ENCODE data around the gene DLX1. TPM values are rescaled to one million over a fixed set of nuclear protein-coding genes. Genes with fewer than 3 reads are reported as not detected.

DLX1 gene
- total and polyA plus RNA-seq, 9 of the 15 experiments (the other 6 are each of a cell fraction or from before 2014, with no cell fraction given) = 1.9 to 26.2 (median 9.6) TPM

GRCh38 chr2:172066394-172066886 lies 18.9 kb upstream of the DLX1 start (continued):
- TF ChIP-seq CBFA2T2 (conservative IDR thresholded peaks at IDR 0.05) (peak; percentile 51), PTTG1 (tag; IDR thresholded peaks at IDR 0.05; ENCODE audit: low read depth) (no peak), ZNF41 (CRISPR knock-in tag; conservative IDR thresholded peaks at IDR 0.05) (no peak), ZNF609 (CRISPR knock-in tag; IDR thresholded peaks at IDR 0.05; ENCODE audit: borderline replicate concordance) (no peak), MECOM (CRISPR knock-in tag; IDR thresholded peaks at IDR 0.05) (no peak), NR1H2 (CRISPR knock-in tag; IDR thresholded peaks at IDR 0.05) (no peak), CBFA2T3 (IDR thresholded peaks at IDR 0.05) (peak; percentile 81), SP1 (CRISPR knock-in tag; IDR thresholded peaks at IDR 0.05) (no peak), PHF21A (IDR thresholded peaks at IDR 0.05; ENCODE audit: borderline replicate concordance, low read depth) (no peak), RAD21 (CRISPR knock-in tag; conservative IDR thresholded peaks at IDR 0.05 in 1 of 2, IDR thresholded peaks at IDR 0.05 in 1 of 2) (peak in 1 of 2 experiments; percentile 59; a peak in 2 of 4 replicates), HIVEP1 (CRISPR knock-in tag; IDR thresholded peaks at IDR 0.05) (no peak), GABPB2 (CRISPR knock-in tag; conservative IDR thresholded peaks at IDR 0.05) (no peak), SETDB1 (IDR thresholded peaks at IDR 0.05; ENCODE audit: low read length) (no peak)
- TF ChIP-seq, protein P1, sequence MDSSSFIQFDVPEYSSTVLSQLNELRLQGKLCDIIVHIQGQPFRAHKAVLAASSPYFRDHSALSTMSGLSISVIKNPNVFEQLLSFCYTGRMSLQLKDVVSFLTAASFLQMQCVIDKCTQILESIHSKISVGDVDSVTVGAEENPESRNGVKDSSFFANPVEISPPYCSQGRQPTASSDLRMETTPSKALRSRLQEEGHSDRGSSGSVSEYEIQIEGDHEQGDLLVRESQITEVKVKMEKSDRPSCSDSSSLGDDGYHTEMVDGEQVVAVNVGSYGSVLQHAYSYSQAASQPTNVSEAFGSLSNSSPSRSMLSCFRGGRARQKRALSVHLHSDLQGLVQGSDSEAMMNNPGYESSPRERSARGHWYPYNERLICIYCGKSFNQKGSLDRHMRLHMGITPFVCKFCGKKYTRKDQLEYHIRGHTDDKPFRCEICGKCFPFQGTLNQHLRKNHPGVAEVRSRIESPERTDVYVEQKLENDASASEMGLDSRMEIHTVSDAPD (CRISPR knock-in tag; IDR thresholded peaks at IDR 0.05) = no peak
- TF ChIP-seq, protein P2, sequence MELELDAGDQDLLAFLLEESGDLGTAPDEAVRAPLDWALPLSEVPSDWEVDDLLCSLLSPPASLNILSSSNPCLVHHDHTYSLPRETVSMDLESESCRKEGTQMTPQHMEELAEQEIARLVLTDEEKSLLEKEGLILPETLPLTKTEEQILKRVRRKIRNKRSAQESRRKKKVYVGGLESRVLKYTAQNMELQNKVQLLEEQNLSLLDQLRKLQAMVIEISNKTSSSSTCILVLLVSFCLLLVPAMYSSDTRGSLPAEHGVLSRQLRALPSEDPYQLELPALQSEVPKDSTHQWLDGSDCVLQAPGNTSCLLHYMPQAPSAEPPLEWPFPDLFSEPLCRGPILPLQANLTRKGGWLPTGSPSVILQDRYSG (tag; conservative IDR thresholded peaks at IDR 0.05; ENCODE audit: low read depth) = no peak

Data from K562 (cell line).